GM19397 (cell line): ENCODE data around the gene UBE2H.
"Not testable (repeated sequence)": the region's sequence is repeated elsewhere in the genome, so short reads cannot be mapped to it uniquely, and the experiment has no call there.

Source experiments
- ATAC-seq: cut with Tn5 transposase; IDR thresholded peaks from one replicate; pipeline ENCODE4 v1.9.1; 2021; ENCODE audit warnings: mild to moderate bottlenecking, moderate library complexity; ENCODE audit not compliant: unreplicated experiment

The UBE2H gene

GRCh38 chr7:129825209-129825970 is 127.4 kb downstream of the UBE2H start:
- ATAC-seq, result peak; percentile 75

- peak; percentile 18 for ATAC-seq
Measured at GRCh38 chr7:129824291-129825208, 128.2 kb downstream of the UBE2H start.

- ATAC-seq, result not testable (repeated sequence)
Measured at GRCh38 chr7:129823143-129823542, 129.6 kb downstream of the UBE2H start.

GRCh38 chr7:129821476-129821875 is 131.3 kb downstream of the UBE2H start:
- no peak for ATAC-seq

GRCh38 chr7:129816742-129817141 is 136.0 kb downstream of the UBE2H start:
- no peak for ATAC-seq

- ATAC-seq, result no peak
Measured at GRCh38 chr7:129807863-129808262, 144.9 kb downstream of the UBE2H start.

GRCh38 chr7:129804890-129805719 is 147.7 kb downstream of the UBE2H start:
- no peak for ATAC-seq

- no peak for ATAC-seq
Measured at GRCh38 chr7:129804111-129804889, 148.5 kb downstream of the UBE2H start.

GRCh38 chr7:129803546-129804081 is 149.1 kb downstream of the UBE2H start:
- ATAC-seq, result no peak

GRCh38 chr7:129801882-129802281 is 150.9 kb downstream of the UBE2H start:
- ATAC-seq, result no peak

GRCh38 chr7:129800901-129801300 is 151.9 kb downstream of the UBE2H start:
- ATAC-seq, result no peak

- ATAC-seq, result no peak
Measured at GRCh38 chr7:129799350-129799955, 153.3 kb downstream of the UBE2H start.

- ATAC-seq, result no peak
Measured at GRCh38 chr7:129798616-129799349, 154.0 kb downstream of the UBE2H start.

GRCh38 chr7:129797214-129797789 is 155.5 kb downstream of the UBE2H start:
- no peak for ATAC-seq

GRCh38 chr7:129796186-129796775 is 156.5 kb downstream of the UBE2H start:
- no peak for ATAC-seq

GRCh38 chr7:129794461-129794860 is 158.3 kb downstream of the UBE2H start:
- ATAC-seq, result not testable (repeated sequence)

- no peak for ATAC-seq
Measured at GRCh38 chr7:129793506-129794310, 159.1 kb downstream of the UBE2H start.
